ENCODE data around the gene PARP16.

Gene PARP16

DNA sequence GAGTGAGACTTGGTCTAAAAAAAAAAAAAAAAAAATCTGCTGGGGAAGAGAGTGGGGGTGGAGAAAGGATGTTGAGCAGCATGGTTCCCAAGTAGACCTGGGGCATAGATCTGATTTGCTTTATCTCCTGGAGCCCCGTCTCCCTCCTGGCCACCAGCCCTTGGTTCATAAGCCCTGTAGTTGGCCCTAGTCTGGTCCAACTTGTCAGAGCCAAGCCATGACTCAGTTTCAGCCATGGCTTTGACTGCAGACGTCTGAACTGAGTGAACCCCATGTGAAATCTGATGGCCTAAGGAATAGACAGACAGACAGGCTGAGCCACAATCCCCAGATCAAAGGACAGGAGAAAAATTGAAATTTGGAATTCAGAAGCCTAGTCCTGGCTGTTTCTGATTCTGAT lies 73.4 kb downstream of the PARP16 start:
- H3K4me2 ChIP-seq (ENCODE audit: low read depth, low read length, poor library complexity, severe bottlenecking): no peak overlapping the region
- H4K20me1 ChIP-seq (ENCODE audit: insufficient read depth, low read length, poor library complexity, severe bottlenecking): no peaks in the 10 kb centered on the region
- no peak for TF ChIP-seq EZH2phosphoT487 (IDR thresholded peaks at IDR 0.05; ENCODE audit: borderline replicate concordance)
- H3K9ac ChIP-seq (ENCODE audit: low read depth, low read length, poor library complexity, severe bottlenecking): no peak overlapping the region
- H3K27me3 ChIP-seq (ENCODE audit: insufficient read depth, low read length, poor library complexity, severe bottlenecking): no peaks in the 10 kb centered on the region
- H3K9me3 ChIP-seq (ENCODE audit: insufficient read depth, low read depth, low read length): no peaks in the 10 kb centered on the region
- H3F3A ChIP-seq (ENCODE audit: low read depth): no peaks in the 10 kb centered on the region
- H3K4me3 ChIP-seq (ENCODE audit: low read length, poor library complexity, severe bottlenecking): no peak overlapping the region
- no peaks in the 10 kb centered on the region for H3K9me2 ChIP-seq (replicated peaks; ENCODE audit: low read depth, low read length)
- no peaks in the 10 kb centered on the region for H3K4me1 ChIP-seq (ENCODE audit: insufficient read depth, low read length, poor library complexity, severe bottlenecking)
- H3K79me2 ChIP-seq (ENCODE audit: insufficient read depth, low read length): no peaks in the 10 kb centered on the region
- no peaks in the 10 kb centered on the region for H3K36me3 ChIP-seq (ENCODE audit: insufficient read depth, low read length)
- no peak overlapping the region for H2AFZ ChIP-seq (ENCODE audit: low read length)

DNA sequence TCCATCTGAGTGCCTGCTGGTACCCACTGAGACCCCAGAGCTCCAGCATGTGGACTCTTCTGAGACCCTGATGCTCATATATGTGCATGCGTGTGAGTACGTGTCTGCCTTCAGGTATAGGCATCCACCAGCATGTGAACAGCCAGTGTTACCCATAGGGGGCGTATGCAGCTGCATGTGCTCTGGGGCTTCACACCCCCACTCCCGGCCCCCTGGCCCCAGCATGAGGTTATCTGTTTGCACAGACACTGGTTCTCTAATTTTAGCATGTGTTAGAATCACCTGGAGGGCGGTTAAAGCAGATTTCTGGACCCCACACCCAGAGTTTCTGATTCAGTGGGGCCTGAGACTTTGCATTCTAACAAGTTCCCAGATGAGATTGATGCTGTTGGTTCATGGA lies 74.6 kb downstream of the PARP16 start:
- H3K9ac ChIP-seq (ENCODE audit: low read depth, low read length, poor library complexity, severe bottlenecking): no peak overlapping the region
- no peaks in the 10 kb centered on the region for H3K27me3 ChIP-seq (ENCODE audit: insufficient read depth, low read length, poor library complexity, severe bottlenecking)
- H3K4me1 ChIP-seq (ENCODE audit: insufficient read depth, low read length, poor library complexity, severe bottlenecking): no peaks in the 10 kb centered on the region
- no peaks in the 10 kb centered on the region for H4K20me1 ChIP-seq (ENCODE audit: insufficient read depth, low read length, poor library complexity, severe bottlenecking)
- no peaks in the 10 kb centered on the region for H3K9me3 ChIP-seq (ENCODE audit: insufficient read depth, low read depth, low read length)
- no peaks in the 10 kb centered on the region for H3F3A ChIP-seq (ENCODE audit: low read depth)
- no peak overlapping the region for H3K4me3 ChIP-seq (ENCODE audit: low read length, poor library complexity, severe bottlenecking)
- 0 out of 2 replicates have a peak overlapping the region, but pooled peaks have one; percentile 13 for H2AFZ ChIP-seq (ENCODE audit: low read length)
- no peak overlapping the region for H3K4me2 ChIP-seq (ENCODE audit: low read depth, low read length, poor library complexity, severe bottlenecking)
- no peaks in the 10 kb centered on the region for H3K79me2 ChIP-seq (ENCODE audit: insufficient read depth, low read length)
- H3K36me3 ChIP-seq (ENCODE audit: insufficient read depth, low read length): no peaks in the 10 kb centered on the region
- TF ChIP-seq, protein P1, sequence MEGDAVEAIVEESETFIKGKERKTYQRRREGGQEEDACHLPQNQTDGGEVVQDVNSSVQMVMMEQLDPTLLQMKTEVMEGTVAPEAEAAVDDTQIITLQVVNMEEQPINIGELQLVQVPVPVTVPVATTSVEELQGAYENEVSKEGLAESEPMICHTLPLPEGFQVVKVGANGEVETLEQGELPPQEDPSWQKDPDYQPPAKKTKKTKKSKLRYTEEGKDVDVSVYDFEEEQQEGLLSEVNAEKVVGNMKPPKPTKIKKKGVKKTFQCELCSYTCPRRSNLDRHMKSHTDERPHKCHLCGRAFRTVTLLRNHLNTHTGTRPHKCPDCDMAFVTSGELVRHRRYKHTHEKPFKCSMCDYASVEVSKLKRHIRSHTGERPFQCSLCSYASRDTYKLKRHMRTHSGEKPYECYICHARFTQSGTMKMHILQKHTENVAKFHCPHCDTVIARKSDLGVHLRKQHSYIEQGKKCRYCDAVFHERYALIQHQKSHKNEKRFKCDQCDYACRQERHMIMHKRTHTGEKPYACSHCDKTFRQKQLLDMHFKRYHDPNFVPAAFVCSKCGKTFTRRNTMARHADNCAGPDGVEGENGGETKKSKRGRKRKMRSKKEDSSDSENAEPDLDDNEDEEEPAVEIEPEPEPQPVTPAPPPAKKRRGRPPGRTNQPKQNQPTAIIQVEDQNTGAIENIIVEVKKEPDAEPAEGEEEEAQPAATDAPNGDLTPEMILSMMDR (conservative IDR thresholded peaks at IDR 0.05; ENCODE audit: low read length): peak; percentile 88
- no peak for TF ChIP-seq EZH2phosphoT487 (IDR thresholded peaks at IDR 0.05; ENCODE audit: borderline replicate concordance)
- no peaks in the 10 kb centered on the region for H3K9me2 ChIP-seq (replicated peaks; ENCODE audit: low read depth, low read length)

DNA sequence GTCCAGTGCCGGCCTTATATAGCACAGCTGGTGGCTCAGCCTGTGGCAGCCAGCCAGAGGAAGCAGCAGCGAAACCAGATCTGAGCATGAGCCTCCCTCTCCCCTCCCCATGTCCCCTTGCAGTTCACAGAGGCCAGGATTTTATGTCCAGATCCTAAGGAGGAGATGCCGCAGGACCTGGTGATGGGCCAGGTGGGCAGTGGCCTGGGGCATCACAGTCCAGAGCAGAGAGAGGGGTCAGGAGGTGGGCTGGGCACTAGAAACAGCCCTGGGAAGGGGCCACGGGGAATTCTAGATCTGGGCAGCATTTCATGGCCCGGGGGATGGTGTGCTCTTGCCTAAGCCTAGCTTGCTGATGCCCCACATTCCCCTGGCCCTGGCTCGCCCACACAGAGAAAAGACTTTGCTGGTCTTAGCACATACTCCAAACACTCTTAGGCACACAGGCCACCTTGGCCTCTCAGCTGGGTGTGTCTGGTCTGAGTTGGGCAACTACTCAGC lies 75.2 kb downstream of the PARP16 start:
- H3K9ac ChIP-seq (ENCODE audit: low read depth, low read length, poor library complexity, severe bottlenecking): no peak overlapping the region

More for the DNA sequence above, 75.2 kb downstream of the PARP16 start:
- Histone ChIP-seq H3K79me2 (ENCODE audit: insufficient read depth, low read length) (no peaks in the 10 kb centered on the region), H3K27me3 (ENCODE audit: insufficient read depth, low read length, poor library complexity, severe bottlenecking) (no peaks in the 10 kb centered on the region), H4K20me1 (ENCODE audit: insufficient read depth, low read length, poor library complexity, severe bottlenecking) (no peaks in the 10 kb centered on the region), H3F3A (ENCODE audit: low read depth) (no peaks in the 10 kb centered on the region), H3K4me3 (ENCODE audit: low read length, poor library complexity, severe bottlenecking) (no peak overlapping the region), H3K36me3 (ENCODE audit: insufficient read depth, low read length) (no peaks in the 10 kb centered on the region), H3K4me2 (ENCODE audit: low read depth, low read length, poor library complexity, severe bottlenecking) (no peak overlapping the region), H3K9me3 (ENCODE audit: insufficient read depth, low read depth, low read length) (no peaks in the 10 kb centered on the region), H3K9me2 (replicated peaks; ENCODE audit: low read depth, low read length) (no peaks in the 10 kb centered on the region), H3K4me1 (ENCODE audit: insufficient read depth, low read length, poor library complexity, severe bottlenecking) (no peaks in the 10 kb centered on the region), H2AFZ (ENCODE audit: low read length) (no peak overlapping the region)
- no peak for TF ChIP-seq EZH2phosphoT487 (IDR thresholded peaks at IDR 0.05; ENCODE audit: borderline replicate concordance)
- TF ChIP-seq, protein P1 (conservative IDR thresholded peaks at IDR 0.05; ENCODE audit: low read length): no peak

Measured in Loucy (cell line).